GM12878 (cell line): ENCODE measurements around the gene NES. TPM values are rescaled to one million over a fixed set of nuclear protein-coding genes. Genes with fewer than 3 reads are reported as not detected.

Experiments used
- ATAC-seq: fragments of 200-7000 bp; cut with Tn5 transposase; 3 replicates; pipeline ENCODE4 v1.9.1; 2020; ENCODE audit warnings: mild to moderate bottlenecking, moderate library complexity
- BruUV-seq: library from RNA; stranded (reverse); fragments of 400-500 nt; replicated peaks from 2 replicates; lab custom pipeline; 2021; lab: Mats Ljungman, UMichigan
- CTCF ChIA-PET: fragments of 300-600 bp; sonication (Branson Sonifier 250); formaldehyde crosslinking; extraction: SDS; loops from one replicate; lab custom pipeline; 2021; ENCODE audit warnings: inconsistent platforms; lab: Yijun Ruan, JAX
- POLR2A ChIA-PET: fragments of 350-600 bp; formaldehyde crosslinking; extraction: SDS; loops from one replicate; lab custom pipeline; 2021; ENCODE audit warnings: inconsistent platforms; lab: Charles Lee
- RAD21 ChIA-PET: fragments of 300-600 bp; sonication (Branson Sonifier 250); formaldehyde crosslinking; loops from one replicate; lab custom pipeline; 2023; ENCODE audit warnings: antibody characterized with exemption; ENCODE audit not compliant: unreplicated experiment; lab: Charles Lee
- SMC1A ChIA-PET: fragments of 300-600 bp; sonication (Branson Sonifier 250); formaldehyde crosslinking; loops from one replicate; lab custom pipeline; 2023; ENCODE audit not compliant: unreplicated experiment, uncharacterized antibody; lab: Charles Lee
- DNase-seq: peaks from one replicate; pipeline ENCODE4 v3.0.0-alpha.2; 2011; ENCODE audit warnings: low read depth, low spot score
- FAIRE-seq: peaks from 3 replicates; lab custom pipeline; 2011; peaks lifted over from hg19 to GRCh38; lab: Jason Lieb, UNC
- H2AFZ ChIP-seq: 2 replicates; pipeline ENCODE4 v1.6.0; 2011; ENCODE audit warnings: low read depth, low read length, control low read depth; ENCODE audit not compliant: control insufficient read depth
- H3K27ac ChIP-seq: 2 replicates; pipeline ENCODE4 v1.5.1; 2011; ENCODE audit warnings: control low read depth; ENCODE audit not compliant: control insufficient read depth, insufficient read depth
- H3K27me3 ChIP-seq, 2 experiments: replicated peaks in 1 of 2; 2 replicates each; pipeline versions ENCODE4 v1.6.0 to v1.6.1; 2011; ENCODE audit warnings: low read length in 1 of 2; ENCODE audit not compliant: control insufficient read depth in 2 of 2, insufficient read depth in 2 of 2
- H3K36me3 ChIP-seq, 2 experiments: 2 replicates each; pipeline ENCODE4 v1.5.1; 2011; ENCODE audit warnings: low read length in 1 of 2; ENCODE audit not compliant: control insufficient read depth in 2 of 2, insufficient read depth in 2 of 2
- H3K4me1 ChIP-seq: 2 replicates; pipeline ENCODE4 v1.6.1; 2011; ENCODE audit warnings: mild to moderate bottlenecking, low read length, moderate library complexity, mixed read lengths; ENCODE audit not compliant: control insufficient read depth, insufficient read depth
- H3K4me2 ChIP-seq: 2 replicates; pipeline ENCODE4 v1.6.0; 2011; ENCODE audit warnings: control low read depth; ENCODE audit not compliant: control insufficient read depth, insufficient read depth
- H3K4me3 ChIP-seq: fragments of 200-600 bp; sonication (generic); 2 replicates; pipeline ENCODE4 v1.5.1; 2016
- H3K79me2 ChIP-seq: 2 replicates; pipeline ENCODE4 v1.6.0; 2011; ENCODE audit warnings: low read length; ENCODE audit not compliant: control insufficient read depth, insufficient read depth
- H3K9ac ChIP-seq: 2 replicates; pipeline ENCODE4 v1.8.0; 2011; ENCODE audit warnings: low read length, control low read depth, mixed read lengths; ENCODE audit not compliant: control insufficient read depth, insufficient read depth
- H3K9me3 ChIP-seq: replicated peaks from 3 replicates; pipeline ENCODE4 v1.5.1; 2011; ENCODE audit warnings: mild to moderate bottlenecking, low read length; ENCODE audit not compliant: control insufficient read depth, insufficient read depth
- H4K20me1 ChIP-seq: 2 replicates; pipeline ENCODE4 v1.6.0; 2011; ENCODE audit not compliant: control insufficient read depth, insufficient read depth
- FOS ChIP-seq: IDR thresholded peaks from 3 replicates; pipeline ENCODE4 v1.6.1; 2011; ENCODE audit warnings: borderline replicate concordance; ENCODE audit not compliant: insufficient read length; ENCODE audit errors: extremely low read depth
- JUNB ChIP-seq: IDR thresholded peaks from 2 replicates; pipeline ENCODE4 v1.6.1; 2016; ENCODE audit warnings: antibody characterized with exemption, mild to moderate bottlenecking
- NR2F1 ChIP-seq: fragments of 450-650 bp; conservative IDR thresholded peaks from 2 replicates; pipeline ENCODE4 v1.6.1; 2017; ENCODE audit warnings: mild to moderate bottlenecking
- STAT3 ChIP-seq: IDR thresholded peaks from 2 replicates; pipeline ENCODE4 v1.6.1; 2011; ENCODE audit warnings: low read depth, low read length, improper control_type of control experiment
- WGBS: methylation state at CpG from one replicate; pipeline ENCODE4 v1.1.6; 2016; ENCODE audit warnings: low lambda C conversion rate; ENCODE audit not compliant: insufficient replicate concordance, insufficient coverage; ENCODE audit errors: missing lambda C conversion rate; 5-methylcytosine and 5-hydroxymethylcytosine counted together
- in situ Hi-C: fragments of 300-500 bp; cut with MboI; formaldehyde crosslinking; loops from 9 replicates; pipeline ENCODE4 v1.14.3; 2018; ENCODE audit warnings: mixed read lengths
- intact Hi-C: fragments of 100-400 bp; cut with micrococcal nuclease; formaldehyde crosslinking; loops from one replicate; pipeline ENCODE4 v1.14.2; 2022; ENCODE audit not compliant: unreplicated experiment
- polyA plus RNA-seq, 11 experiments: library from polyadenylated mRNA; depleted of rRNA in 4 of 11; unstranded in 6 of 11; stranded (reverse) in 5 of 11; fragments of >200 nt; fragmentation: Nextera tagmentation in 4 of 11; fragmentation: Illumina TruSeq in 1 of 11; extraction: Ambion mirVana in 4 of 11; extraction: Trizol in 1 of 11; gene quantifications; 1 replicate in 1 of 11; 2 replicates in 10 of 11; pipeline versions ENCODE4 v1.2.1 to v1.2.3, GENCODE V29; 2011 to 2016; ENCODE audit warnings: inconsistent platforms in 2 of 11, missing spikeins in 2 of 11, low read depth in 1 of 11
- total RNA-seq, 4 experiments: library from RNA; depleted of rRNA in 3 of 4; stranded (reverse); fragments of >200 nt in 3 of 4; fragmentation: Illumina TruSeq in 1 of 4; extraction: Trizol in 1 of 4; gene quantifications; 2 replicates each; pipeline versions ENCODE4 v1.2.1 to v1.2.3, GENCODE V29; 2013 to 2021
- TF ChIP-seq, protein P1 (sequence below): fragments of 450-650 bp; IDR thresholded peaks from 2 replicates; pipeline ENCODE4 v1.6.1; 2016; ENCODE audit warnings: mild to moderate bottlenecking, moderate library complexity, borderline replicate concordance
- TF ChIP-seq, protein P2 (sequence below): IDR thresholded peaks from 2 replicates; pipeline ENCODE4 v1.6.1; 2012; ENCODE audit warnings: low read length, inconsistent platforms
- TF ChIP-seq, protein P3 (sequence below): fragments of 450-650 bp; IDR thresholded peaks from 2 replicates; pipeline ENCODE4 v1.6.1; 2017; ENCODE audit warnings: low read depth, mild to moderate bottlenecking, moderate library complexity

NES gene
- total and polyA plus RNA-seq, 10 of the 15 experiments (the other 5 are each of a cell fraction or from before 2014, with no cell fraction given): under 0.01 to 0.15 (median 0.02) TPM; not detected in 4

DNA sequence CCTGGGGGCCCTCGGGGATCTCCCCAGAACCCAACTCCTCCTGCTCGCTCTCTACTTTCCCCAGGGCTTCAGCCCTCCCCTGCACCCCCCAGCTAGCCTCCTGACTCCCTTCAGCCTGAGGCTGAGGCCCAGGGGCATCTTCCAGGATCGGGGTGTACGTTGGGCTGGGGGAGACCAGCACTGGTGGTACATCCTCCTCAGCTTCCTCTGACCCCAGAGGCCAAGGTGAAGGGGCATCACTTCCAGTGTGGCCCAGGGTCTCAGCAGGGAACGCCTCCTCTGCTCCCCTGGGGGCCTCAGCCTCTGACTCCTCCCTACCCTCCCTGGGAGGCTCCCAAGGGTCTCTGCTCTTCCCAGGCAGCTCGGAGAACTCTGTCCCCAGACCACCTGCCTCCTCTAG lies 6.8 kb downstream of the NES start (continued):
- TF ChIP-seq, protein P1, sequence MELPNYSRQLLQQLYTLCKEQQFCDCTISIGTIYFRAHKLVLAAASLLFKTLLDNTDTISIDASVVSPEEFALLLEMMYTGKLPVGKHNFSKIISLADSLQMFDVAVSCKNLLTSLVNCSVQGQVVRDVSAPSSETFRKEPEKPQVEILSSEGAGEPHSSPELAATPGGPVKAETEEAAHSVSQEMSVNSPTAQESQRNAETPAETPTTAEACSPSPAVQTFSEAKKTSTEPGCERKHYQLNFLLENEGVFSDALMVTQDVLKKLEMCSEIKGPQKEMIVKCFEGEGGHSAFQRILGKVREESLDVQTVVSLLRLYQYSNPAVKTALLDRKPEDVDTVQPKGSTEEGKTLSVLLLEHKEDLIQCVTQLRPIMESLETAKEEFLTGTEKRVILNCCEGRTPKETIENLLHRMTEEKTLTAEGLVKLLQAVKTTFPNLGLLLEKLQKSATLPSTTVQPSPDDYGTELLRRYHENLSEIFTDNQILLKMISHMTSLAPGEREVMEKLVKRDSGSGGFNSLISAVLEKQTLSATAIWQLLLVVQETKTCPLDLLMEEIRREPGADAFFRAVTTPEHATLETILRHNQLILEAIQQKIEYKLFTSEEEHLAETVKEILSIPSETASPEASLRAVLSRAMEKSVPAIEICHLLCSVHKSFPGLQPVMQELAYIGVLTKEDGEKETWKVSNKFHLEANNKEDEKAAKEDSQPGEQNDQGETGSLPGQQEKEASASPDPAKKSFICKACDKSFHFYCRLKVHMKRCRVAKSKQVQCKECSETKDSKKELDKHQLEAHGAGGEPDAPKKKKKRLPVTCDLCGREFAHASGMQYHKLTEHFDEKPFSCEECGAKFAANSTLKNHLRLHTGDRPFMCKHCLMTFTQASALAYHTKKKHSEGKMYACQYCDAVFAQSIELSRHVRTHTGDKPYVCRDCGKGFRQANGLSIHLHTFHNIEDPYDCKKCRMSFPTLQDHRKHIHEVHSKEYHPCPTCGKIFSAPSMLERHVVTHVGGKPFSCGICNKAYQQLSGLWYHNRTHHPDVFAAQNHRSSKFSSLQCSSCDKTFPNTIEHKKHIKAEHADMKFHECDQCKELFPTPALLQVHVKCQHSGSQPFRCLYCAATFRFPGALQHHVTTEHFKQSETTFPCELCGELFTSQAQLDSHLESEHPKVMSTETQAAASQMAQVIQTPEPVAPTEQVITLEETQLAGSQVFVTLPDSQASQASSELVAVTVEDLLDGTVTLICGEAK: no peak
- no peak for TF ChIP-seq STAT3
- TF ChIP-seq, all 136 proteins: peak for 0

DNA sequence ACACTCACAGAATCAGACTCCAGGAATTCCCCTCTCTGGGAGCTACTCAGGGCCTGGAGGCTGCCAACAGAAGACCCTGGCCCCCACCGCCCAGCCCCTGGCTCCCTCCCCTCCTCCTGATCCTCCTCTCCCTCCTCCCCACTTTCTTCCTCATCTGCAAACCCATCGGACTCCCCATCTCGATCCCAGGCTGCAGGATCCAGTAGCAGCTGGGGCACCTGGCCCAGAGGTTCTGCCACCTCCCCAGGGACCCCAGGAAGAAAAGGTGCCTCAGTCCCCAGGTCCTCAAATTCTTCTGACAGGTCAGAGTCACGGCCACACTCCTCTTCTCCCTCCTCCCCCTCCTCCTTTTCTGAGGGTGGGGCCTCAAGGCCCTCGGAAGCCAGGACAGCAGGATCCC lies 7.4 kb downstream of the NES start:
- H3K27me3 ChIP-seq: peaks cover 0 to 3% of the 10 kb centered on the region in 2 experiments; a peak in 3 of 4 replicates
- TF ChIP-seq JUNB: no peak
- TF ChIP-seq, protein P2, sequence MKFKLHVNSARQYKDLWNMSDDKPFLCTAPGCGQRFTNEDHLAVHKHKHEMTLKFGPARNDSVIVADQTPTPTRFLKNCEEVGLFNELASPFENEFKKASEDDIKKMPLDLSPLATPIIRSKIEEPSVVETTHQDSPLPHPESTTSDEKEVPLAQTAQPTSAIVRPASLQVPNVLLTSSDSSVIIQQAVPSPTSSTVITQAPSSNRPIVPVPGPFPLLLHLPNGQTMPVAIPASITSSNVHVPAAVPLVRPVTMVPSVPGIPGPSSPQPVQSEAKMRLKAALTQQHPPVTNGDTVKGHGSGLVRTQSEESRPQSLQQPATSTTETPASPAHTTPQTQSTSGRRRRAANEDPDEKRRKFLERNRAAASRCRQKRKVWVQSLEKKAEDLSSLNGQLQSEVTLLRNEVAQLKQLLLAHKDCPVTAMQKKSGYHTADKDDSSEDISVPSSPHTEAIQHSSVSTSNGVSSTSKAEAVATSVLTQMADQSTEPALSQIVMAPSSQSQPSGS: no peak
- TF ChIP-seq, protein P3, sequence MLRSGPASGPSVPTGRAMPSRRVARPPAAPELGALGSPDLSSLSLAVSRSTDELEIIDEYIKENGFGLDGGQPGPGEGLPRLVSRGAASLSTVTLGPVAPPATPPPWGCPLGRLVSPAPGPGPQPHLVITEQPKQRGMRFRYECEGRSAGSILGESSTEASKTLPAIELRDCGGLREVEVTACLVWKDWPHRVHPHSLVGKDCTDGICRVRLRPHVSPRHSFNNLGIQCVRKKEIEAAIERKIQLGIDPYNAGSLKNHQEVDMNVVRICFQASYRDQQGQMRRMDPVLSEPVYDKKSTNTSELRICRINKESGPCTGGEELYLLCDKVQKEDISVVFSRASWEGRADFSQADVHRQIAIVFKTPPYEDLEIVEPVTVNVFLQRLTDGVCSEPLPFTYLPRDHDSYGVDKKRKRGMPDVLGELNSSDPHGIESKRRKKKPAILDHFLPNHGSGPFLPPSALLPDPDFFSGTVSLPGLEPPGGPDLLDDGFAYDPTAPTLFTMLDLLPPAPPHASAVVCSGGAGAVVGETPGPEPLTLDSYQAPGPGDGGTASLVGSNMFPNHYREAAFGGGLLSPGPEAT: no peak
- no peak for TF ChIP-seq FOS
- TF ChIP-seq NR2F1: no peak
- TF ChIP-seq, all 136 proteins: peak for 0
- no peak overlapping the region for H3K9ac ChIP-seq
- no peaks in the 10 kb centered on the region for H4K20me1 ChIP-seq
- H3K9me3 ChIP-seq: no peaks in the 10 kb centered on the region
- H2AFZ ChIP-seq: no peak overlapping the region
- POLR2A ChIA-PET: no interaction called here
- BruUV-seq: no TSS peak
- intact Hi-C loops (loop anchor here (10.0 kb wide), 1 partner anchor 55 kb away; the partner anchor contains the start of genes ISG20L2 and METTL25B), in situ Hi-C loops (no loop called here)
- H3K79me2 ChIP-seq: no peaks in the 10 kb centered on the region
- SMC1A ChIA-PET: interaction anchor here (1.0 kb wide), 1 partner anchor 15 kb away, joined by 3 read pairs; no protein-coding TSS in a partner anchor
- no peak overlapping the region for H3K4me3 ChIP-seq
- H3K4me2 ChIP-seq: no peak overlapping the region
- RAD21 ChIA-PET: no interaction called here
- H3K4me1 ChIP-seq: peaks cover 9% of the 10 kb centered on the region
- FAIRE-seq (no peak), ATAC-seq (no peak), DNase-seq (no peak)
- WGBS: 25% methylated on average over 2 of the region's 5 CpGs
- H3K36me3 ChIP-seq: no peaks in the 10 kb centered on the region
- CTCF ChIA-PET: interaction anchor here (1.3 to 1.6 kb wide), 2 partner anchors 8 to 10 kb away, joined by 4 to 5 read pairs; no protein-coding TSS in a partner anchor
- no peak overlapping the region for H3K27ac ChIP-seq
